Measurements from ENCODE around the gene C12orf75. TPM values are rescaled to one million over a fixed set of nuclear protein-coding genes. Genes with fewer than 3 reads are reported as not detected.
A peak's percentile ranks its signal among the peaks of the same experiment; 100 is the strongest.

The C12orf75 gene
- total RNA-seq, 1 donor from 2014 or later = 87.8 TPM

DNA sequence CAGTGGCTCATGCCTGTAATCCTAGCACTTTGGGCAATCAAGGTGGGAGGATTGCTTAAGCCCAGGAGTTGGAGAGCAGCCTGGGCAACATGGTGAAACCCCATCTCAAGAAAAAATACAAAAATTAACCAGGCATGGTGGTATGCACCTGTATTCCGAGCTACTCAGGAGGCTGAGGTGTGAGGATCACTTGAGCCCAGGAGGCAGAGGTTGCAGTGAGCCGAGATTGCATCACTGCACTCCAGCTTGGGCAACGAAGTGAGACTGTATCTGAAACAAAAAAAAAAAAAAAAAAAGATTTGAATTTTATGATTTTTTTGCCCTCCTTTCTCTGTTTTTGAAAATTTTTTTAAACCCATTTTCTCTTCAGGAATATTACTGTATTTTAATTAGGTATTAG lies 17.7 kb downstream of the C12orf75 start:
- Mint-ChIP-seq H3K9me3 (no peaks in the 10 kb centered on the region), H3K4me3 (no peak overlapping the region), H3K36me3 (ENCODE audit: low read depth) (peaks cover 36% of the 10 kb centered on the region), H3K27ac (no peak overlapping the region), H3K27me3 (ENCODE audit: insufficient read depth) (no peaks in the 10 kb centered on the region), H3K4me1 (ENCODE audit: low read depth) (peaks cover 34% of the 10 kb centered on the region)
- intact Hi-C loops (cut with micrococcal nuclease) = no loop called here
- no peak for DNase-seq (ENCODE audit: low spot score)

DNA sequence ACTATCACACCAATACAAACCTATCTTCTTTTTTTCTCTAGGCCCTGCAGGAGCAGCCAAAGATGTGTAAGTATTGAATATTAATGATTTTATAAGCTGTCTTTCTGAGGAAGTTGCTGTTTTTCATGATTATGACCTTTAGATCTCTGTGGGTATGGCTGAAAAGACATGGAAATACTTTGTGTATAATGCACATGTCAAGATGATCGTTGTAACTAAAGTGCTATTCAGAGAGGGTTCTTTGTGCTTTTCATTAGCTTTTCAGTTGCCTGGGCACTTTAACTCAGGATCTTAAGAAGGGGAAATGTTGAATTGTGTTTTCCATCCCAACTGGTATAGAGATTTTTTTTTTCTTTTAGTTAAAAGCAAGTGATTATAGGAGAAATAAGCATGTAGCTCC lies 18.1 kb downstream of the C12orf75 start:
- peaks cover 38% of the 10 kb centered on the region for H3K36me3 Mint-ChIP-seq (ENCODE audit: low read depth)
- DNase-seq (ENCODE audit: low spot score) = no peak
- H3K27me3 Mint-ChIP-seq (ENCODE audit: insufficient read depth) = no peaks in the 10 kb centered on the region
- no peak overlapping the region for H3K27ac Mint-ChIP-seq
- peaks cover 34% of the 10 kb centered on the region for H3K4me1 Mint-ChIP-seq (ENCODE audit: low read depth)
- no peak overlapping the region for H3K4me3 Mint-ChIP-seq
- no peaks in the 10 kb centered on the region for H3K9me3 Mint-ChIP-seq
- intact Hi-C loops (cut with micrococcal nuclease) = no loop called here

DNA sequence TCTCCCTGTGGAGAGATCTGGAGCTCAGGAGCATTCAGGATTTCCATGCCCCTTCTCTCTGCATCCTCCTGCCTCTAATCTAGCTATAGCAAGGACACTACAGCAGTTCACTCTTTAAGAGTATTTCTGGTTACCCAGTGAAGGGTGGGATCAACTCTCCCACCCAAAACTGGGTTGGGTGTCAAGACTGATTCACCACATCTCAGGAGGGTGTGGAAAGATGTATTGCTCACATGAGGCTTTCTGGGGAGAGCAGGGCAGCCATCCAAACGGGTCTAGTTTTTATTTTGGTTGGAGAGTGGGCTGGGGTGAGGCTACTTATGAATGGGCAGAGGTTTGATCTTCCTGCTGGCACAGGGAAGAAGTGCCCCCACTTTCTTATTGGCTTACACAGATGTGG lies 18.6 kb downstream of the C12orf75 start:
- Mint-ChIP-seq H3K4me3 (no peak overlapping the region), H3K27ac (no peak overlapping the region), H3K36me3 (ENCODE audit: low read depth) (peaks cover 37% of the 10 kb centered on the region), H3K9me3 (no peaks in the 10 kb centered on the region), H3K4me1 (ENCODE audit: low read depth) (peaks cover 34% of the 10 kb centered on the region), H3K27me3 (ENCODE audit: insufficient read depth) (no peaks in the 10 kb centered on the region)
- intact Hi-C loops (cut with micrococcal nuclease) = no loop called here
- no peak for DNase-seq (ENCODE audit: low spot score)

GRCh38 chr12:105351523-105351922 lies 21.0 kb downstream of the C12orf75 start:
- peak overlapping the region; percentile 49 for H3K27ac Mint-ChIP-seq

DNA sequence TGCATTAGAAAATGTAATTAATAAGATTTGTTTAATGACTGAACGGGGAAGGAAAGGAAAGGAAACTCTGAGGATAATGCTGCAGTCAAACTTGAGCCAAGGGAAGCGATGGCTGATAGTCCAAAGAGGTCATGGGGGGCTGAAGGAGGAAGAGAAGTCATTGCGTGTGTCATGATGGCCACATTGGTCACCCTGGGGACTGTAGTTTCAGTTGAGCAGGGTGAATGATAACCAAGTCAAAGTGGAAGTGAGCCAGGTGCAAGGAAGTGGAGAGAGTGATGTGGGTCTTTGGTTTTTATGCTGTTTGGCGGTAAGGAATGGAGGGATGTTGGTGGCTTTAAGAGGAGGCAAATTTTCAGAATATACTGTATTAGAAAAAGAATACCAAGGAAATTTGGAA lies 21.6 kb downstream of the C12orf75 start:
- no peak for DNase-seq (ENCODE audit: low spot score)
- H3K4me3 Mint-ChIP-seq = no peak overlapping the region
- peak overlapping the region; percentile 21 for H3K27ac Mint-ChIP-seq
- no peaks in the 10 kb centered on the region for H3K9me3 Mint-ChIP-seq
- H3K36me3 Mint-ChIP-seq (ENCODE audit: low read depth) = peaks cover 36% of the 10 kb centered on the region
- peaks cover 47% of the 10 kb centered on the region for H3K4me1 Mint-ChIP-seq (ENCODE audit: low read depth)
- no peaks in the 10 kb centered on the region for H3K27me3 Mint-ChIP-seq (ENCODE audit: insufficient read depth)
- intact Hi-C loops (cut with micrococcal nuclease) = no loop called here

More at GRCh38 chr12:105351523-105351922, 21.0 kb downstream of the C12orf75 start:
- intact Hi-C loops (cut with micrococcal nuclease) = no loop called here
- Mint-ChIP-seq H3K9me3 (no peaks in the 10 kb centered on the region), H3K36me3 (ENCODE audit: low read depth) (peaks cover 39% of the 10 kb centered on the region), H3K27me3 (ENCODE audit: insufficient read depth) (no peaks in the 10 kb centered on the region), H3K4me3 (no peak overlapping the region), H3K4me1 (ENCODE audit: low read depth) (peaks cover 41% of the 10 kb centered on the region)
- no peak for DNase-seq (ENCODE audit: low spot score)

GRCh38 chr12:105352940-105353635 lies 22.6 kb downstream of the C12orf75 start:
- intact Hi-C loops (cut with micrococcal nuclease) = no loop called here
- no peak overlapping the region for H3K4me3 Mint-ChIP-seq
- peaks cover 38% of the 10 kb centered on the region for H3K36me3 Mint-ChIP-seq (ENCODE audit: low read depth)
- no peaks in the 10 kb centered on the region for H3K9me3 Mint-ChIP-seq
- no peak for DNase-seq (ENCODE audit: low spot score)
- peak overlapping the region; percentile 13 for H3K27ac Mint-ChIP-seq
- H3K4me1 Mint-ChIP-seq (ENCODE audit: low read depth) = peaks cover 57% of the 10 kb centered on the region
- no peaks in the 10 kb centered on the region for H3K27me3 Mint-ChIP-seq (ENCODE audit: insufficient read depth)

DNA sequence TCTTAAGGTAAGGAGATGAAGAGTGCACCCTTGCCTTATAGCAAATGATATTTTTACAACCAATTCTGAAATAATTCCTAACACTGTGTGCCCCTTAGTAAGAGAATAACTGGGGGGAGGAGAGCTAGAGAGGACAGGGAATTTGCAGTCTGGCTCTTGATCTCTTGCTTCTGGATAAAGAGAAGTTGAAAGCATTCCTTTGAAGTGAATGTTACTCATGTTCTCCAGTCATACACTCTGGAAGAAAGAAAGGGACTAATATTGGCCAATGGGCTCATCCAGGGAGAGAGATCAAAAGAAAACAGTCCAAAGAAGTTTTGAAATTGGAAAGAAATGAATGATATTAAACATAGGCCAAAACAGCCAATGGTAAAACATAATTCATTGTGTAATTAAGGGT lies 25.3 kb downstream of the C12orf75 start:
- Mint-ChIP-seq H3K4me1 (ENCODE audit: low read depth) (peaks cover 45% of the 10 kb centered on the region), H3K4me3 (no peak overlapping the region), H3K27ac (no peak overlapping the region), H3K36me3 (ENCODE audit: low read depth) (peaks cover 30% of the 10 kb centered on the region), H3K27me3 (ENCODE audit: insufficient read depth) (no peaks in the 10 kb centered on the region), H3K9me3 (no peaks in the 10 kb centered on the region)
- DNase-seq (ENCODE audit: low spot score) = no peak
- intact Hi-C loops (cut with micrococcal nuclease) = loop anchor here (2.0 kb wide), 1 partner anchor 25 kb away; the partner anchor contains the start of gene C12orf75

GRCh38 chr12:105357162-105357691 lies 26.7 kb downstream of the C12orf75 start:
- peaks cover 34% of the 10 kb centered on the region for H3K4me1 Mint-ChIP-seq (ENCODE audit: low read depth)
- DNase-seq (ENCODE audit: low spot score) = no peak
- H3K27ac Mint-ChIP-seq = peak overlapping the region; percentile 91
- intact Hi-C loops (cut with micrococcal nuclease) = loop anchor here (2.0 kb wide), 1 partner anchor 26 kb away; the partner anchor contains the start of gene C12orf75
- no peaks in the 10 kb centered on the region for H3K9me3 Mint-ChIP-seq
- H3K27me3 Mint-ChIP-seq (ENCODE audit: insufficient read depth) = no peaks in the 10 kb centered on the region
- H3K36me3 Mint-ChIP-seq (ENCODE audit: low read depth) = peaks cover 23% of the 10 kb centered on the region
- no peak overlapping the region for H3K4me3 Mint-ChIP-seq

GRCh38 chr12:105358789-105359188 lies 28.3 kb downstream of the C12orf75 start:
- Mint-ChIP-seq H3K27me3 (ENCODE audit: insufficient read depth) (no peaks in the 10 kb centered on the region), H3K36me3 (ENCODE audit: low read depth) (peaks cover 22% of the 10 kb centered on the region), H3K4me3 (no peak overlapping the region), H3K4me1 (ENCODE audit: low read depth) (peaks cover 30% of the 10 kb centered on the region), H3K27ac (no peak overlapping the region), H3K9me3 (no peaks in the 10 kb centered on the region)
- no peak for DNase-seq (ENCODE audit: low spot score)
- intact Hi-C loops (cut with micrococcal nuclease) = no loop called here

GRCh38 chr12:105359856-105360255 lies 29.4 kb downstream of the C12orf75 start:
- DNase-seq (ENCODE audit: low spot score) = no peak
- peaks cover 13% of the 10 kb centered on the region for H3K36me3 Mint-ChIP-seq (ENCODE audit: low read depth)
- intact Hi-C loops (cut with micrococcal nuclease) = no loop called here
- H3K27ac Mint-ChIP-seq = no peak overlapping the region
- no peaks in the 10 kb centered on the region for H3K9me3 Mint-ChIP-seq
- H3K4me1 Mint-ChIP-seq (ENCODE audit: low read depth) = peaks cover 24% of the 10 kb centered on the region
- H3K4me3 Mint-ChIP-seq = no peak overlapping the region
- H3K27me3 Mint-ChIP-seq (ENCODE audit: insufficient read depth) = no peaks in the 10 kb centered on the region

DNA sequence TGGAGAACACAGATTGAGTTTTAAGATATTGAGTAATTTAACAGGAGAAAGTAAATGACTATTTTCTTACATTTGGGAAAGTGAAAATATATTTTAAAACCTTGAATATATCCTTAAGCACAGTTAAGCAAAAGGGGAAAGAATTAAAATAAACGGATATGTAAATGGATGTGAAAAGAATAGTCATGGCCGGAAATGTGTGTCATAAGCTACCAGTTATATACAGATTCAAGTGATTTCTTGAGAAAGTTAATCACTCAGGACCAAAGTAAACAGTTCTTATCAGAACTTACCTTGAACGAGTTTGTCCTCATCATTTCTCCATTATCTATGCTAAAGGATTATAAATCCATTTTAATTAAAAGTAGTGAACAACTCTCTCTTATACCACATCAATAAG lies 33.4 kb downstream of the C12orf75 start:
- no peak for DNase-seq (ENCODE audit: low spot score)
- Mint-ChIP-seq H3K4me1 (ENCODE audit: low read depth) (peaks cover 7% of the 10 kb centered on the region), H3K27me3 (ENCODE audit: insufficient read depth) (no peaks in the 10 kb centered on the region), H3K4me3 (no peak overlapping the region), H3K27ac (no peak overlapping the region), H3K36me3 (ENCODE audit: low read depth) (peaks cover 13% of the 10 kb centered on the region), H3K9me3 (no peaks in the 10 kb centered on the region)
- intact Hi-C loops (cut with micrococcal nuclease) = no loop called here

GRCh38 chr12:105365231-105365630 lies 34.7 kb downstream of the C12orf75 start:
- DNase-seq (ENCODE audit: low spot score) = no peak
- Mint-ChIP-seq H3K4me1 (ENCODE audit: low read depth) (peaks cover 5% of the 10 kb centered on the region), H3K36me3 (ENCODE audit: low read depth) (peaks cover 11% of the 10 kb centered on the region), H3K27ac (no peak overlapping the region), H3K27me3 (ENCODE audit: insufficient read depth) (no peaks in the 10 kb centered on the region), H3K9me3 (no peaks in the 10 kb centered on the region), H3K4me3 (no peak overlapping the region)
- intact Hi-C loops (cut with micrococcal nuclease) = no loop called here

DNA sequence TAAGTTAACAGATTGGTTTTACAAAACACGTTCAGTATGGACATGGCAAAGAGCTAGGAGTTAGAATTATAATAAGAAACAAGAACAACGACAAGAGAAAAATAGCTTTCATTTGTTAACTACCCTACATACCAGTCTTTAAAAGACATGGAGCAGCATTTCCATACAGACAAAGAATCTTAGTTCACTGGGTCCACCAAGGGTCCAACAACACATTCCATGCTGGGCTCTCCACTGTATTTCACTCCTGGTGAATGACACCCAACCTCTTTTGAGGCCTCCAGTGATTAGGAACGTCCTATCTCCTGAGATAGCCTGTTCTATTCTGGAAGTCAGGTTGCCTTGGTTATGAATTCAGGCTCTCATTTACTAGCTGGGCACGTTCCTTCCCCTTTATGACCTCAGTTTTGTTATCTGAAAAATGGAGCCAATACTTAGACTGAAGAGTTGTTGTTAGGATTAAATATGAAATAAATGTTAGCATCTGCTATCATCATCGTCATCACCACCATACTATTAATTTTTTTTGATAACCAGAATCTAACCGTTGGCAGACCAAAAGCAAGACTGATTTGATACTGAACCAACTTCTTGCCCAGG lies 37.7 kb downstream of the C12orf75 start:
- Mint-ChIP-seq H3K27me3 (ENCODE audit: insufficient read depth) (no peaks in the 10 kb centered on the region), H3K4me3 (no peak overlapping the region), H3K9me3 (no peaks in the 10 kb centered on the region), H3K27ac (no peak overlapping the region), H3K36me3 (ENCODE audit: low read depth) (peaks cover 16% of the 10 kb centered on the region), H3K4me1 (ENCODE audit: low read depth) (peaks cover 5% of the 10 kb centered on the region)
- no peak for DNase-seq (ENCODE audit: low spot score)
- intact Hi-C loops (cut with micrococcal nuclease) = no loop called here

Measured in activated T-helper 1 cell treated with anti-CD3 and anti-CD28 coated beads, Interleukin-12 subunit alpha, Interleukin-12 subunit beta, Interleukin-2, Interleukin-4 antibody, amounts not matched to agents 30 ng/mL and 10 ng/mL and 1 ng/mL, durations not matched to agents 14 hours and 24 hours and 36 hours (primary cell).